Keratinocyte (primary cell): ENCODE measurements around the gene RAPGEF3.

ENCODE experiments used
- CTCF ChIP-seq, 3 experiments: IDR thresholded peaks in 1 of 3; conservative IDR thresholded peaks in 1 of 3; optimal IDR thresholded peaks in 1 of 3; 2 replicates in 2 of 3; 3 replicates in 1 of 3; pipeline versions ENCODE3 to v1.5.1; 2011; ENCODE audit warnings: low read length in 3 of 3, mild to moderate bottlenecking in 3 of 3, moderate library complexity in 2 of 3, control low read depth in 1 of 3, inconsistent platforms in 1 of 3; ENCODE audit not compliant: insufficient read depth in 2 of 3; ENCODE audit errors: extremely low read depth in 1 of 3
- EZH2 ChIP-seq: IDR thresholded peaks from one replicate; pipeline ENCODE4 v1.6.1; 2012; ENCODE audit warnings: inconsistent platforms, mild to moderate bottlenecking, low read length, moderate library complexity

DNA sequence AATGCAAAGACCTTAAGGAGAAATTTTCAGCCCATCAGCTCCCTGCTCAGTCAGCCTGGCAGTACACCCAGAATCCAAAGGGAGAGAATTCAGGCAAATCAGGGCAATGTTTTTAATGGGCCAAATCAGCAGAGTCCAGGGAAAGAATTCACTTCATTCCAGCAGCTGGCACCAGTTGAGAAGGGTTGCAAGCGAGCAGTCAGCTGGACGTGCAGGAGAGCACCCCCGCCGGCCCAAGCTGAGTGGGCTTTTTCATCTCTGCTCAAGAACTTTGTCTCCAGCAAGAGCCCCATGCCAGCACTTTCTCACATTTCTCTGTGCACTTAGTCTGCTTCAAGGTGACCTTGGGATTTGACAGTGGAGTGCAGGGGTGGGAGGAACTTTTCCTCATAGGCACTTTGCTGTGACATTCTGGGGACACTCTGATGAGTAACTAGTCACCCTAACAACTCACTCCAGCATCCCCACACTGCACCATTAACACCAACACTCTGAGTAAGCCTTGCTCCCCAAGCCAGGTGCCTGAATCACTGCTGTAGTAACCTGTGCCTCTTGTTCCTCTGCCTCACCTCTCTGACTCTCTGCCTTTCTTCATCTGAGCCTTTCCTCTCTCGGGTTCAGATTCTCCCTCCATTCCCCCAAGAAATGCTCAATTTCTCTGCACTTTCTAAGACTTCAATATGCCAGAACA lies 35.6 kb downstream of the RAPGEF3 start:
- no peak for TF ChIP-seq CTCF (optimal IDR thresholded peaks at IDR 0.05 in 1 of 3, IDR thresholded peaks at IDR 0.05 in 1 of 3, conservative IDR thresholded peaks at IDR 0.05 in 1 of 3; ENCODE audit: extremely low read depth in 1 of 3, insufficient read depth in 2 of 3, low read length in 3 of 3)
- no peak for TF ChIP-seq EZH2
